Measurements from ENCODE around the gene ANO1.

DNA sequence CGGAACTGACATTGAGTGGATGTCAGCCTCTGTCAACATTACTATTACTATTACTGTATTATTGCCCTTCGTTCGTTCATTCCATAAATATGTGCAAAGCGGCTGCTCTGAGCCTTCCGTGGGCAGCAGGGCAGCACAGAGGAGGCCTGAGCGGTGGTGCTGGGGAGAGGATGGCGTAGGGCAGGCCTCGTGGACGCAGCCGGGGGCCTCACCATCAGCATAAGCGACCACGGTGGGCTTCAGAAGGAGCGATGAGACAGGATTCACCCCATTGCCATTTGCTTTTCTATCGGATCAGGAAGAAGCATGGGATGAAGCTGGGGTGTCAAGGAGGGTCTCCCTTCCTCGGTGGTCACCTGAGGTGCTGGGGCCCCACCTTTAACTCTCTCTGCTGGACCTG lies 22.7 kb downstream of the ANO1 start:
- TF ChIP-seq CTCF (IDR thresholded peaks at IDR 0.05) = no peak
- no peak for TF ChIP-seq POLR2A (IDR thresholded peaks at IDR 0.05)
